ENCODE results near the gene RAI1. TPM values are rescaled to one million over a fixed set of nuclear protein-coding genes. Genes with fewer than 3 reads are reported as not detected.

The RAI1 gene
- total and polyA plus RNA-seq, 12 donors, result 4.2 to 37.3 (median 26.9) TPM

DNA sequence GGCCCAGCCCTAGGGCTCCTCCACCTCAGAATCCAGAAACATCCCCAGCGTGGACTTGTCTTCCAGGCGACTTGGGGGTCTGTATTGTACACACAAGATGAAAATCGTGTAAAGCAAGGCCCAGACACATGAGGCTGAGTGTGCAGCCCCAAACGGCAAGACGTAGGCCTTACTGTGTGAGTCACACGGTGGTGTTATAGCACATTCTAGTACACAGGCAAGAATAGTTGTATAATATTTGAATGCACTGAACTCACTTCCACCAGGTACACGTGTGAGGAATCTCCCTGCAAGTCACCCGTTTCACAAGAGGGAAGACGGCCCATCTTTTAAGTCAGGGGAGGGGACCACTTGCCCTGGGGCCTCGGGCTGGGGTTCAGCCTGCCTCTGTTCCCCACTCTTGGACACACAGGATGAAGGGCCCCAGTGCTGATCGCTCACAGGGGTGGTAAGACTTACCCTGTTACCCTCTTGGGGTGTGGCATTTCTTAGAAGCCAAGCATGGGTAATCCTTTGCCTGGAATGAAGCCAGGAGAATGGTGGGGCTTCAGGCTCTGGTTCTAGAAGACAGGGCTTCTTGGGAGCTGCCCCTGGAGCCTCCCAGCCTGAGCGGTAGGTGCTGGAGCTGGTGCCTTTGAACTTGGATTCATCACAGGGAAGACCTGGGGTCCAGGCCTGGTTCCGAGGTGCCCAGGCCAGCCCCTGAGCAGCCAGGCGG lies 84.3 kb downstream of the RAI1 start:
- Histone ChIP-seq H3K36me3 (replicated peaks in 1 of 2) (no peaks in the 10 kb centered on the region), H3K27me3 (no peaks in the 10 kb centered on the region), H3K4me3 (no peak overlapping the region), H3K9me3 (replicated peaks in 1 of 3) (no peaks in the 10 kb centered on the region), H3K4me1 (replicated peaks in 1 of 2) (peaks cover 11 to 62% of the 10 kb centered on the region in 2 donors), H3K27ac (peak overlapping the region in 1 of 5 donors; percentile 59)
- TF ChIP-seq, protein P1, sequence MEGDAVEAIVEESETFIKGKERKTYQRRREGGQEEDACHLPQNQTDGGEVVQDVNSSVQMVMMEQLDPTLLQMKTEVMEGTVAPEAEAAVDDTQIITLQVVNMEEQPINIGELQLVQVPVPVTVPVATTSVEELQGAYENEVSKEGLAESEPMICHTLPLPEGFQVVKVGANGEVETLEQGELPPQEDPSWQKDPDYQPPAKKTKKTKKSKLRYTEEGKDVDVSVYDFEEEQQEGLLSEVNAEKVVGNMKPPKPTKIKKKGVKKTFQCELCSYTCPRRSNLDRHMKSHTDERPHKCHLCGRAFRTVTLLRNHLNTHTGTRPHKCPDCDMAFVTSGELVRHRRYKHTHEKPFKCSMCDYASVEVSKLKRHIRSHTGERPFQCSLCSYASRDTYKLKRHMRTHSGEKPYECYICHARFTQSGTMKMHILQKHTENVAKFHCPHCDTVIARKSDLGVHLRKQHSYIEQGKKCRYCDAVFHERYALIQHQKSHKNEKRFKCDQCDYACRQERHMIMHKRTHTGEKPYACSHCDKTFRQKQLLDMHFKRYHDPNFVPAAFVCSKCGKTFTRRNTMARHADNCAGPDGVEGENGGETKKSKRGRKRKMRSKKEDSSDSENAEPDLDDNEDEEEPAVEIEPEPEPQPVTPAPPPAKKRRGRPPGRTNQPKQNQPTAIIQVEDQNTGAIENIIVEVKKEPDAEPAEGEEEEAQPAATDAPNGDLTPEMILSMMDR (IDR thresholded peaks at IDR 0.05), result no peak
- TF ChIP-seq POLR2A (IDR thresholded peaks at IDR 0.05), result no peak
- DNase-seq, result no peak
- 79 to 81% (median 80%) methylated on average over 13 to 14 of the region's 14 CpGs for WGBS, 4 donors
- intact Hi-C loops (cut with DNase I), result loop anchor here in 1 of 2 donors (10.0 kb wide), 1 partner anchor 81 kb away; the partner anchor contains the start of gene RAI1

DNA sequence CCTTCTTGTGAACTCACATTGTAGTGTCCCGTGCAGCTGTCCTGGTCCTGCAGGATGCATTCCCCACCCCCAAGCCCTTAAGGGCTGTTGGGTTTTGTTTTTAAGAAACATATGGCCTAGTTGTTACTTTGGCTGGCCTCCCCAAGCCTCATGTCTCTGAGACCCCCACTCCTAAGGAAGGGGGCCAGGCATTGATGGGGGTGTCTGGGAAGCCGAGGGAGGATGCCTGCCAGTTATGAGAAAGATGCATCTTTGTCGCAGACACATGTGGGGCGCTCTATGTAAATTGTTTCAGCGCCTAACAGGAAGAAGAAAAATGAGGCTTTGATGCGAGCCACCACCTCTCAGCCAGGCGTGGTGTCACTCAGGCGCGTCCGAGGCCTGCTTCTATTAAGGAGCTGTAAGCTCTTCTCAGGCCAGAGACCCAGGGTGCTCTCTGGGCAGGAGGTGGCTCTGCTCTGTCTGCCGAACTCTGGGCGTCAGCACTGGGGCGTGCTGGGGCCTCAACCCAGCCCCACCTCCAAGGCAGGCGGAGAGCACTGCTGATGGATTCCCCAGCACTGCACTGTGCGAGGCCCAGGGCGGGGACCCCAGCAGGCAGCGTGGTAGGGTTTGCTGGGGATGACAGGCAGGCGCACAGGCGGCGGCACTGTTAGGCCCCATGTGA lies 85.0 kb downstream of the RAI1 start:
- no peaks in the 10 kb centered on the region for H3K27me3 ChIP-seq
- H3K4me3 ChIP-seq, result no peak overlapping the region
- peaks cover 11 to 64% of the 10 kb centered on the region in 2 donors for H3K4me1 ChIP-seq (replicated peaks in 1 of 2)
- H3K9me3 ChIP-seq (replicated peaks in 1 of 3), result no peaks in the 10 kb centered on the region
- 85 to 90% (median 88%) methylated on average over 17 to 20 of the region's 20 CpGs for whole genome bisulfite sequencing, 4 donors
- TF ChIP-seq, protein P1 (IDR thresholded peaks at IDR 0.05), result no peak
- TF ChIP-seq POLR2A (IDR thresholded peaks at IDR 0.05), result no peak
- H3K27ac ChIP-seq, result peak overlapping the region in 2 of 5 donors; percentile 56 to 59
- no peaks in the 10 kb centered on the region for H3K36me3 ChIP-seq (replicated peaks in 1 of 2)
- intact Hi-C loops (cut with DNase I), result loop anchor here in 1 of 2 donors (10.0 kb wide), 1 partner anchor 81 kb away; the partner anchor contains the start of gene RAI1
- DNase-seq, result peak in 1 of 7 donors; percentile 71

DNA sequence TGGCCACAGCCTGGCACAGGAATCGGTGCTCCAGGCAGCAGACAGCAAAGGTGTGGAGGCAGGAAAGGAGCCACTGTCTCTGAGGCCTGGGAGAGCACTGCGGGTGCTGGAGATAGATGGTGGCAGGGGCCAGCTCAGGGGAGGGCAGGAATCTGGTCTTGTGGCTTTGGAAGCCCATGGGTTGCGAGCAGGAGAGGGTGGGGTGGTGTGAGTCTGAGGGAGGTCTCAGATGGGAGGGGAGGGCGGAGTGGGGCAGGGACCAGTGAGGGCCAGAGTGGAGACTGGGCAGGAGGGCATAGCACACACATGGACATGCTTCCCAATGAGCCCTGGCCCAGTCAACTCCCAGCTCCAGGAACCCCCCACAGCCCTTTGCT lies 85.5 kb downstream of the RAI1 start:
- peaks cover 11 to 64% of the 10 kb centered on the region in 2 donors for H3K4me1 ChIP-seq (replicated peaks in 1 of 2)
- H3K4me3 ChIP-seq, result no peak overlapping the region
- no peak for DNase-seq
- no peak for TF ChIP-seq POLR2A (IDR thresholded peaks at IDR 0.05)
- TF ChIP-seq, protein P1 (IDR thresholded peaks at IDR 0.05), result no peak
- intact Hi-C loops (cut with DNase I), result loop anchor here in 1 of 2 donors (10.0 kb wide), 1 partner anchor 82 kb away; the partner anchor contains the start of gene RAI1
- H3K27me3 ChIP-seq, result no peaks in the 10 kb centered on the region
- H3K27ac ChIP-seq, result peak overlapping the region in 2 of 5 donors; percentile 56 to 59
- H3K9me3 ChIP-seq (replicated peaks in 1 of 3), result no peaks in the 10 kb centered on the region
- H3K36me3 ChIP-seq (replicated peaks in 1 of 2), result no peaks in the 10 kb centered on the region
- WGBS, 4 donors, result 80 to 87% (median 85%) methylated on average over 3 to 4 of the region's 4 CpGs

DNA sequence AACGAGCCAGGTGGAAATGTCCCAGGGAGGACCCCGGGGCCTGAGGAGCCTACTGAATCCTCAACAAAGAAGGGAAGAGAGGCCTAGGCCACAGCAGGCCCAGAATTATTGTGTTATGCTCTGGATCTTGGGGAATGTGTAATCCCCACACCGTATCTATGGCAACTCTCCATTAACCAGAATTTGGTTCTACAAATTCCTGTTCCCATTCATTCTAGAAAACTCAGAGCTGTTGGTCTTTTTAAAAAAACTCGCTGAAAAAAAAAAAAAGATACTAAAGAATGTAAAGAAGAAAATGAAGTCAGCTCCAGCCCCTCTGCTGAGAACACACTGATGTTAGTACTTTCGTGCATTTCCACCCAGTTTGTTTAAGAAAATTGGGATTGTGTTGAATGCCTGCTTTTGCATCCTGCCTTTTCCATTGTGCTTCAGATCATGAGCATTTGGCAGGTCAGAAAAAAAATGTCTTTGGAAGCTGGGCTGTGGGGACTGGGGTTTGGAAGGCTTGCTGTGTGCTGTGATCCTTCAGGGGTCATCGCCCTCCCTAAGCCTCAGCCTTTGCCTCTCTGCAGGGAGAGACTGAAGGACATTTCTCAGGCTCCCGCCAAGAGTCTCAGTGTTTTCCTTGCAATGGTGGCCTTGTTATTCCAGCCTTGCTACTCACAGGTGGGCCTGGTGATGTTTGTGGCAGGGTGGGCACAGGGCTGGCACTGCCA lies 86.1 kb downstream of the RAI1 start:
- H3K4me3 ChIP-seq, result no peak overlapping the region
- H3K27ac ChIP-seq, result peak overlapping the region in 2 of 5 donors; percentile 56 to 59
- no peaks in the 10 kb centered on the region for H3K27me3 ChIP-seq
- H3K9me3 ChIP-seq (replicated peaks in 1 of 3), result no peaks in the 10 kb centered on the region
- 57 to 69% (median 61%) methylated on average over 7 of the region's 7 CpGs for WGBS, 4 donors
- peak in 2 of 7 donors; percentile 42 to 44 for DNase-seq
- H3K4me1 ChIP-seq (replicated peaks in 1 of 2), result peaks cover 11 to 69% of the 10 kb centered on the region in 2 donors
- intact Hi-C loops (cut with DNase I), result loop anchor here in 1 of 2 donors (10.0 kb wide), 1 partner anchor 83 kb away; the partner anchor contains the start of gene RAI1
- H3K36me3 ChIP-seq (replicated peaks in 1 of 2), result no peaks in the 10 kb centered on the region
- TF ChIP-seq POLR2A (IDR thresholded peaks at IDR 0.05), result no peak
- TF ChIP-seq, protein P1 (IDR thresholded peaks at IDR 0.05), result no peak

All from adrenal gland (tissue), 12 donors.